VCaP (cell line): ENCODE results near the gene TPPP3.
"Not testable (repeated sequence)": the region's sequence is repeated elsewhere in the genome, so short reads cannot be mapped to it uniquely, and the experiment has no call there.

Experiments
- H3K27ac ChIP-seq: fragments of 450-650 bp; 2 replicates; pipeline ENCODE4 v1.5.1; 2017
- CTCF ChIP-seq: fragments of 450-650 bp; conservative IDR thresholded peaks from 2 replicates; pipeline ENCODE4 v1.5.1; 2017; ENCODE audit warnings: mild to moderate bottlenecking, moderate library complexity

Gene TPPP3

DNA sequence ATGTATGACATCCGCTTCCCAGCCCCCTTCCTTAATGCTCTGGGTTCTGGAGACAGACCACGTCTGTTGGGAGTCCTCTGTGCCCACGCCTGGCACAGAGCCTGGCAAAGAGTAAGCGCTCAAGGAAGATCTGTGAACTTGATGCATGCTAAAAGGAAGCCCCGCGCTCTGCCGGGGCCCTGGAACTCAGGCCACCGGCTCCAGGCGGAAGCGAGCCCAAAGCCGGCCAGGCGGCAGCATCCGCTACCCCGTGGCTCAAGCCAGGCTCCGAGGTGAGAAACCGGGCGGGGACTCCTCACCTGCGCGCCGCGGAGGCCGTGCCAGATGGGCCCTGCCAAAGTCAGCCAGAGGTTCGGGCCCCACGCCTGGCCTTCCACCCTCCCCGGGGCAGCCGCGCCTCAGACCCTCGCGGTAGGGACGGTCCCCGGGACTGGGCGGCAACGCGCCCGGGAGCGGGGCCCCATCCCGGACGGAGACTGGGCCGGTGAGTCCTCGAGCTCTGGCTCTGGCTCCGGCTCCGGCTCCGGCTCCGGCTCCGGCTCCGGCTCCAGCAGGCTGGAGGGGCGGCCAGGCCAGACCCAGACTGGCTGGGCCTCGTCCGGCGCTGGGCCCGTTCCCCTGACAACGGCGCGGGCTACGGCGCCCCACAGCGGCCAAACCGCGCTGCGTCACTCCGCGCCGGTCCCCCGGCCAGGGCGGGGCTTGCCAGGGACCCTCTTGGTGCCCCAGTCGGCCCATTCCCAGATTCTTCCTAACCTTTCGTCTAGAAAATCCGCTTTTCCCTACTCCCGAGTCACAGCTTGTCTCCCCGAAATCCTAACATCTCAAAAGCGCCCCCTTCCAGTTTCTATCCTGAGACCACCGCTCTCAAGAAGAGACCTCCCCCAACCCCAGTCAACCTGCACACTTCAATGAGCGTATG lies 22.8 kb upstream of the TPPP3 start, which contains the start of gene ZDHHC1:
ZDHHC1 (minus strand) TSS at position 606 of the 922 bp plus-strand sequence. CDS start 8,702 bp downstream, outside the sequence.
- peak within 1 kb of the TSS; percentile 48 for H3K27ac ChIP-seq
- TF ChIP-seq CTCF = peak; percentile 69

- H3K27ac ChIP-seq = not testable (repeated sequence)
Observed at GRCh38 chr16:67415421-67415820, 22.1 kb upstream of the TPPP3 start.

DNA sequence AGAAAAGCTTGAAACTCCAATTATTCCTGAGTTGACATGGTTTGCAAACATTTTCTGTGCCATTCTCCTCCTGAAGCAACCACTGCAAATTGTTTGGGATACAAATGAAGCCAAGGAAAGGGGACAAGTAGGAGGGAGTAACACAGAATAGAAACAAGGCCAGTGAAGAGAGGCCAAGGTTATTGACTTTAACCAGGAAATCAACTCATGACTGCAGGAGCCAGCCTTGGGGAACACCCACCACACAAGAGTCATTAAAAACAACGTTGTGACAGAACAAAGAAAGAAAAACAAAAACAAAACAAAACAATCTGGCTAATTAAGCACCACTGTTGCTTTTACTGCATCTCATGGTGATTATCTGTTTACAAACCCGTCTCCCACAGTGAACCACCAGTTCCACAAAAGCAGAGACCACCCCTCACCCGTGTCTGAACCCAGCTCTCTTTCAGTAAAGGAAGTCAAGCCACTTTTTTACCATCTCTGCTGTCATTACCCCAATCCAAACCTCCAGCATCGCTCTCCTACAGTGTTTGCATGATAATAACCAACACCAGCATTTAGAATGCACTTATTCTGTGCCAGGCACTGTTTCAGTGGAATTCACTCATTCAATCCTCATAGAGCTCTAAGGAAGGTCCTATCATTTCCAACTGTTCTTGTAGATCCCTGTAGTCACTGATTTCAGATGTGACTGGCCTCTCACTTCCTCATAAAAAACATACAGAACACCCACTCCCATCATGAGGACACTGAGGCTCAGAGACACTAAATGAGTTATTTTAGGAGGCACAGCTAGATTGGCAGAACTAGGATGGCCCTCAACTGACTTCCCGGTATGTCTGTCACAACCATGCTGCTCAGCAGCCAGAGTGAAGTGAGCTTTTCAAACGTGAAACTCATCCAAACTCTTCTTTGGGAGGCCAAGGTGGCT lies 20.9 kb upstream of the TPPP3 start:
- H3K27ac ChIP-seq = no peak overlapping the region
- TF ChIP-seq CTCF = no peak

GRCh38 chr16:67412294-67412693 lies 19.0 kb upstream of the TPPP3 start:
- no peak for TF ChIP-seq CTCF
- no peak overlapping the region for H3K27ac ChIP-seq

DNA sequence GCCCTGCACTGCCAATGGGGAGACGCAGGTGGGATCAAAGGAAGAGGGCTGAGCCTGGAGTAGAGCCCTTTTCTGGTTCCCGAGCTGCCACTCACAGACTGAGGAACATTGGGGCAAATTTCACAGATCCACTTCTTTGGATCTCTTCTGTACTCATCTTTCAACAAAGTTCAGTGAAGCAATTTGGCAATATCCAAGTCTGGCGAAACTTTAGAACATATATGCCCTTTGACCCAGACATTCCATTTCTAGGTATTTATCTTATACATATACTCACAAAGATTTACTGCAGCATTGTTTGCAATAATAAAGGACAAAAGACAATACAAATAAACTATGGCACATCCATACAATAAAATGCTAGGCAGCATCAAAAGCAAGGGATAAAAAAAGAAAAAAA lies 18.0 kb upstream of the TPPP3 start:
- no peak for TF ChIP-seq CTCF
- no peak overlapping the region for H3K27ac ChIP-seq

GRCh38 chr16:67409631-67410030 lies 16.3 kb upstream of the TPPP3 start:
- no peak overlapping the region for H3K27ac ChIP-seq
- TF ChIP-seq CTCF = no peak

DNA sequence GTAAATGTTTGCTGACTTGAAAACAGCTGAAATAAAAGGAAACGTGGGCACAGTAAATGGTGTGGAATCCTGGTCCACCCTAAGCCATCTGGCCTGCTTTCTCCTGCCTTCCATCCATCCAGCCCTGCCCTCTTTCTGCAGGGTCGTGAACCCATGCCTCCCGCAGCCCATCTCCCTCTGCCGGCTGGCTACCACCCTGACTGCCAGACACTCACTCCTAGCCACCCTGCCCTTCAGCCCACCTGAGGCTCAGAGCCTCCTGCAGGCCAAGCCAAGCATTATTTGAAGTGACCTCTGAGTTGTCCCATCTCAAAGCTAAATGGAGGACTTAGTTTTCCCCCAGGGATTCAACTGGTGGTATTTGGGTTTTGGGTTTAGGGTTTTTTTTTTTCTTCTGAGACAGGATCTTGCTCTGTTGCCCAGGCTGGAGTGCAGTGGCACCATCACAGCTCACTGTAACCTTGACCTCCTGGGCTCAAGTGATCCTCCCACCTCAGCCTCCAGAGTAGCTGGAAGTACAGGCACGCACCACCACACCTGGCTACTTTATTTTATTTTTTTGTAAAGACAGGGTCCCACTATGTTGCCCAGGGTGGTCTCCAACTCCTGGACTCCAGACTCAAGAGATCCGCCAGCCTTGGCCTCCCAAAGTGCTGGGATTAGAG lies 14.6 kb upstream of the TPPP3 start:
- no peak for TF ChIP-seq CTCF
- no peak overlapping the region for H3K27ac ChIP-seq
